Measurements from ENCODE around the gene PDE9A.
"Not testable (repeated sequence)": the region's sequence is repeated elsewhere in the genome, so short reads cannot be mapped to it uniquely, and the experiment has no call there.

The PDE9A gene

DNA sequence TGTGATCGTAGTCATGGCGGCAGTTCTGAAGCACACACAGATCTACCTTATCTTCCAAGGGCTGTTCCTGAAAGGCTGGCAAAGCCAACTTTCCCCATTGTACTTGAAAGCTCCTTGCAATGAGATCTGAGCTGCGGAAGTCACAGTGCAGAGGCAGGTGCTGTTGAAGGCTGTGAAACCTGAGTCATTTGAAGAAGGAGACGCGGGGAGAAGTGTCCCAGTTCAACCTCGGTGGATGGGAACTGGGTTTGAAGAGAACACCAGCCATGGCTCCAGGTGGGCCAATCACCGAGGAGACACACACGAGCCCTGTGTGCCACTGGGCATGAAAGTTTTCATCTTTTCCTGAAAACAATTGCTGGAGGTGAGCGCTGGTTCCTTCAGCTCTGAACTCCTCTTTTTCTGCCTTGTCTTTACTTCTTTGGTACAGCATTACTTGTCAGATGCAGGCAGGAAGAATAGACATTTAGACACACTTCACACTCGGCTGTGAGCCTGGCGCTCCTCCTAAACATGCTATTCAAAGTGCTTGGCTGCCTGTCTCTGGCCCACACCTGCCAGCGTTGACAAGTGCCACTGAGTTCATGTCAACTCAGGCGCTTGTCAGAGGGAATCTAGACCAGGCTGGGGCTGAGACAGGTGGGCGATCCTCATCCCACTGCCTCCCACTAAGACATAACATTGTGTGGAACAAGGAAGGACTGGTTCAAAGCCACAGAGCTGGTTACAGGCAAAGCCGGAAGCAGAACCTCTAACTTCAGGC lies 25.7 kb upstream of the PDE9A start:
- ATAC-seq (ENCODE audit: insufficient read depth, low read depth): no peak
- no peaks in the 10 kb centered on the region for H3K4me1 ChIP-seq (ENCODE audit: insufficient read depth, low read length)
- DNase-seq: no peak
- no peak overlapping the region for H3K27ac ChIP-seq (ENCODE audit: low read length)
- H3K36me3 ChIP-seq (ENCODE audit: insufficient read depth, low read length): no peaks in the 10 kb centered on the region
- H3K79me2 ChIP-seq (ENCODE audit: insufficient read depth, low read length): no peaks in the 10 kb centered on the region
- no peak overlapping the region for H3K9ac ChIP-seq (ENCODE audit: low read depth, low read length)
- H4K20me1 ChIP-seq (ENCODE audit: insufficient read depth, low read length): no peaks in the 10 kb centered on the region
- H3K4me3 ChIP-seq (ENCODE audit: low read depth in 1 of 2, low read length in 2 of 2): no peak overlapping the region
- no peaks in the 10 kb centered on the region for H3K27me3 ChIP-seq (ENCODE audit: insufficient read depth, low read length, poor library complexity)
- H2AFZ ChIP-seq (ENCODE audit: low read depth, low read length): no peak overlapping the region
- TF ChIP-seq, protein P1, sequence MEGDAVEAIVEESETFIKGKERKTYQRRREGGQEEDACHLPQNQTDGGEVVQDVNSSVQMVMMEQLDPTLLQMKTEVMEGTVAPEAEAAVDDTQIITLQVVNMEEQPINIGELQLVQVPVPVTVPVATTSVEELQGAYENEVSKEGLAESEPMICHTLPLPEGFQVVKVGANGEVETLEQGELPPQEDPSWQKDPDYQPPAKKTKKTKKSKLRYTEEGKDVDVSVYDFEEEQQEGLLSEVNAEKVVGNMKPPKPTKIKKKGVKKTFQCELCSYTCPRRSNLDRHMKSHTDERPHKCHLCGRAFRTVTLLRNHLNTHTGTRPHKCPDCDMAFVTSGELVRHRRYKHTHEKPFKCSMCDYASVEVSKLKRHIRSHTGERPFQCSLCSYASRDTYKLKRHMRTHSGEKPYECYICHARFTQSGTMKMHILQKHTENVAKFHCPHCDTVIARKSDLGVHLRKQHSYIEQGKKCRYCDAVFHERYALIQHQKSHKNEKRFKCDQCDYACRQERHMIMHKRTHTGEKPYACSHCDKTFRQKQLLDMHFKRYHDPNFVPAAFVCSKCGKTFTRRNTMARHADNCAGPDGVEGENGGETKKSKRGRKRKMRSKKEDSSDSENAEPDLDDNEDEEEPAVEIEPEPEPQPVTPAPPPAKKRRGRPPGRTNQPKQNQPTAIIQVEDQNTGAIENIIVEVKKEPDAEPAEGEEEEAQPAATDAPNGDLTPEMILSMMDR (IDR thresholded peaks at IDR 0.05; ENCODE audit: borderline replicate concordance, extremely low read depth, low read length, poor library complexity, severe bottlenecking): no peak
- H3K4me2 ChIP-seq (ENCODE audit: insufficient read depth, low read length): no peak overlapping the region
- H3K9me3 ChIP-seq (ENCODE audit: insufficient read depth, low read length, severe bottlenecking): no peaks in the 10 kb centered on the region

DNA sequence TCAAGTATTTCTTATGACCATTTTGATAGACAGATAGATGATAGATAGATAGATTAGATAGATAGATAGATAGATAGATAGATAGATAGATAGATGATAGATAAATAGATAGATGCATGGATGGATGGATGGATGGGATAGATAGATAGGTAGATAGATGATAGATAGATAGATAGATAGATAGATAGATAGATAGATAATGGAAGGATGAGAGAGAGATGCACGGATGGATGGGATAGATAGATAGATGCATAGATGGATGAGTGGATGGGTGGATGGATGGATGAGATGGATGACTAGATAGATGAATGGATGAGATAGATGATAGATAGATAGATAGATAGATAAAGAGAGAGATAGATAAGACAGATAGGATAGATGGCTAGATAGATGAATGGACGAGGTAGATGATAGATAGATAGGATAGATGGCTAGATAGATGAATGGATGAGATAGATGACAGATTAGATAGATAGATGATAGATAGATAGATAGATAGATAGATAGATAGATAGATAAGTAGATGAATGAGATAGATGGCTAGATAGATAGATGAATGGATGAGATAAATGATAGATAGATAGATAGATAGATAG lies 24.9 kb upstream of the PDE9A start:
- ATAC-seq (ENCODE audit: insufficient read depth, low read depth); H3K27ac ChIP-seq (ENCODE audit: low read length); H3K4me3 ChIP-seq (ENCODE audit: low read depth in 1 of 2, low read length in 2 of 2); H3K9me3 ChIP-seq (ENCODE audit: insufficient read depth, low read length, severe bottlenecking); H3K4me1 ChIP-seq (ENCODE audit: insufficient read depth, low read length); H4K20me1 ChIP-seq (ENCODE audit: insufficient read depth, low read length); H3K9ac ChIP-seq (ENCODE audit: low read depth, low read length); H3K36me3 ChIP-seq (ENCODE audit: insufficient read depth, low read length); H3K27me3 ChIP-seq (ENCODE audit: insufficient read depth, low read length, poor library complexity); H2AFZ ChIP-seq (ENCODE audit: low read depth, low read length); H3K4me2 ChIP-seq (ENCODE audit: insufficient read depth, low read length); DNase-seq; H3K79me2 ChIP-seq (ENCODE audit: insufficient read depth, low read length): not testable (repeated sequence)

DNA sequence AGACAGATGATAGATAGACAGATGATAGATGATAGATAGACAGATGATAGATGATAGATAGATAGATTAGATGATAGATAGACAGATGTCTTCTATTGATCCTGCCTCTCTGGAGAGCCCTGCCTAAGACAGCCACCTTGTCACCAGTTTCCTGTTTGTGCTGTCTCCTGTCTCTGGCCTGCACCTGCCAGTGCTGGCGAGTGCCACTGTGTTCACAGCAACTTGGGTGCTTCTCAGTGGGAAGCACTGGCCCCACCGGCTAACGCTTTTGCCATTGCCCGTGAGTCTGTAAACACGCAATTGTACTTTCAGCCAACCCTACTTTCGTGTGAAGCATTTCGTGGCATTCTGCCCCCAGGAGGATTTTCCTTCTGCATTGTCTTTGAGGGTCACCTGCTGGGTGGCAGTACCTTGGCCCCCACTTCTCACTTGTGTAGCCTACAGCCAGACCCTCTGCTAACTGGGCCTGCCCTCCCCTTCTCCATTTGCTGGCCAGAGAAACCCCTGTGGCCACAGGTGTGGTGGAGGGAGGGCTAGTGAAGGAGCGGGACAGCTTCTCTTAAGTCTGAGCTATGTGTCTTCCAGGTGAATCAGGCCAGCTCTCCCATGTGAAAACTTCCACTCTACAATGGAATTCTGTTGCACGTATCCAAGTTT lies 23.4 kb upstream of the PDE9A start:
- no peaks in the 10 kb centered on the region for H4K20me1 ChIP-seq (ENCODE audit: insufficient read depth, low read length)
- H3K36me3 ChIP-seq (ENCODE audit: insufficient read depth, low read length): no peaks in the 10 kb centered on the region
- no peaks in the 10 kb centered on the region for H3K4me1 ChIP-seq (ENCODE audit: insufficient read depth, low read length)
- ATAC-seq (ENCODE audit: insufficient read depth, low read depth) (no peak), DNase-seq (no peak)
- H3K4me3 ChIP-seq (ENCODE audit: low read depth in 1 of 2, low read length in 2 of 2): no peak overlapping the region
- no peak overlapping the region for H3K4me2 ChIP-seq (ENCODE audit: insufficient read depth, low read length)
- TF ChIP-seq, protein P1 (IDR thresholded peaks at IDR 0.05; ENCODE audit: borderline replicate concordance, extremely low read depth, low read length, poor library complexity, severe bottlenecking): no peak
- TF ChIP-seq EZH2 (IDR thresholded peaks at IDR 0.05; ENCODE audit: borderline replicate concordance, low read depth, low read length, severe bottlenecking): no peak
- no peaks in the 10 kb centered on the region for H3K27me3 ChIP-seq (ENCODE audit: insufficient read depth, low read length, poor library complexity)
- H3K9me3 ChIP-seq (ENCODE audit: insufficient read depth, low read length, severe bottlenecking): no peaks in the 10 kb centered on the region
- no peaks in the 10 kb centered on the region for H3K79me2 ChIP-seq (ENCODE audit: insufficient read depth, low read length)
- no peak overlapping the region for H3K9ac ChIP-seq (ENCODE audit: low read depth, low read length)
- no peak overlapping the region for H3K27ac ChIP-seq (ENCODE audit: low read length)
- H2AFZ ChIP-seq (ENCODE audit: low read depth, low read length): no peak overlapping the region

DNA sequence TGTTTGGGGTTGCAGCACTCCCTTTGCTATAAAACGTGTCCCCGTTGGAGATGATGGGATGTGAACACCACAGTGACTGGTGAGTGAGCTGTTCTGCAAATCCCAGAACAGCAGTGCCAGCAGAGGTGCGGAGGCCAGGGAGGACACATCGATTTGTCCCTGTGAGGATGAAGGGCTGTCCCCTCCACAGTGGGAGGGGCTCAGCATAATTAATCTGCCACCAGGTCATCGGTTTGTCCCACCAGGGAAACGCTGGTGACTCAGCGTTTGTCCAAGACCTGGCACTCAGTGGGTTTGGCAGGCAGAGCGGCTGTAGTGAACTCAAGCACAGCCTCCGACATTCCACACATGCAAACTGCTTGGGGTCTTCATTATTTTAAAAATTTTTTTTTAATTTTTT lies 22.8 kb upstream of the PDE9A start:
- no peaks in the 10 kb centered on the region for H4K20me1 ChIP-seq (ENCODE audit: insufficient read depth, low read length)
- H3K27me3 ChIP-seq (ENCODE audit: insufficient read depth, low read length, poor library complexity): no peaks in the 10 kb centered on the region

More for the DNA sequence above, 22.8 kb upstream of the PDE9A start:
- Histone ChIP-seq H3K4me3 (ENCODE audit: low read depth in 1 of 2, low read length in 2 of 2) (no peak overlapping the region), H3K27ac (ENCODE audit: low read length) (no peak overlapping the region), H3K4me1 (ENCODE audit: insufficient read depth, low read length) (no peaks in the 10 kb centered on the region), H3K9ac (ENCODE audit: low read depth, low read length) (no peak overlapping the region), H3K79me2 (ENCODE audit: insufficient read depth, low read length) (no peaks in the 10 kb centered on the region), H3K9me3 (ENCODE audit: insufficient read depth, low read length, severe bottlenecking) (no peaks in the 10 kb centered on the region), H3K36me3 (ENCODE audit: insufficient read depth, low read length) (no peaks in the 10 kb centered on the region), H3K4me2 (ENCODE audit: insufficient read depth, low read length) (no peak overlapping the region), H2AFZ (ENCODE audit: low read depth, low read length) (no peak overlapping the region)
- DNase-seq: no peak
- no peak for ATAC-seq (ENCODE audit: insufficient read depth, low read depth)
- no peak for TF ChIP-seq EZH2 (IDR thresholded peaks at IDR 0.05; ENCODE audit: borderline replicate concordance, low read depth, low read length, severe bottlenecking)
- TF ChIP-seq, protein P1 (IDR thresholded peaks at IDR 0.05; ENCODE audit: borderline replicate concordance, extremely low read depth, low read length, poor library complexity, severe bottlenecking): no peak

Measured in DND-41 (cell line).